ENCODE measurements around the gene IL17C.

The IL17C gene

GRCh38 chr16:88610909-88611812, 27.2 kb upstream of the IL17C start:
- no peak for TF ChIP-seq CTCF (IDR thresholded peaks at IDR 0.05)

GRCh38 chr16:88613293-88613692, 25.1 kb upstream of the IL17C start:
- no peak for TF ChIP-seq CTCF (IDR thresholded peaks at IDR 0.05)

DNA sequence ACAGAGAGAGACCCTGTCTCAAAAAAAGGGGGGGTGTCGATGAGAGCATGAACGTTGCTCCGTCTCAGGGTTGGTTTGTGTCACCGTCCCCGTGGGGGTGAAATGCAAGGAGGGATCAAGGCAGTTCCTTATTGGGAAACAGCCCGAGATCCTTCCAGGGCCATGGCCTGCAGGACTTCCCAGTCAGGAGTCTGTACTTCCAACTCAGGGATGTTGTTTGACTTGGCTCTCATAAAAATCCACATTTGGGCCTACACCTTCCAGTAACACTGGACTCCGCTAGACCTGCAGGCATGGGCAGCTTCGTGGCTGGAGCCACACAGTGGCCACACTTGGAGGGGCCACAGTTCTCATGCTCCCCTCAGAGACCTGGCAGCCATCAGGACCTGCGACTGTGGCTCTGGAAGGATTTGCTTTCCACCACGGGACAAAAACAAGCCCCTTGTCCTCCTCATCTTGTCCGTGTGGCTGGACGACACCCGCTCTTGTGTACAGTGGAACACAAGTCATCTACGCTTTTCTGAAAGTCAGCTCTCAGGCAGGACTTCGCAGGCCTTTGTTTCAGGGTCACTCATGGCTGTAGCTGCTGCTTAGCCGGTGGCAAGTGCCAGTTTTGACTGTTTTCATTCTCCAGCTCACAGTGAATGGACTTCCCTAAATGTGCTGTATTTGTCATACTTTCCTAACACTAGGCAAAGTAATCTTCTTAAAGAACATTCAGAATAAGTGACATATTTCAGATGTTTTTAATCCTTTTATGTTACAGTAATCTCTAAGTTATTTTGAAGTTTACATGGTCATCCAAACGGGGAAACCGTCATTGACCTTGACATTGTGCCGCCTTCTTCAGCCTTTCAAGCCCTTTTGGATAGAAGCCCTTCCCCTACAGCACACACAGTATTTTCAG, 24.2 kb upstream of the IL17C start:
- TF ChIP-seq CTCF (IDR thresholded peaks at IDR 0.05) = no peak

DNA sequence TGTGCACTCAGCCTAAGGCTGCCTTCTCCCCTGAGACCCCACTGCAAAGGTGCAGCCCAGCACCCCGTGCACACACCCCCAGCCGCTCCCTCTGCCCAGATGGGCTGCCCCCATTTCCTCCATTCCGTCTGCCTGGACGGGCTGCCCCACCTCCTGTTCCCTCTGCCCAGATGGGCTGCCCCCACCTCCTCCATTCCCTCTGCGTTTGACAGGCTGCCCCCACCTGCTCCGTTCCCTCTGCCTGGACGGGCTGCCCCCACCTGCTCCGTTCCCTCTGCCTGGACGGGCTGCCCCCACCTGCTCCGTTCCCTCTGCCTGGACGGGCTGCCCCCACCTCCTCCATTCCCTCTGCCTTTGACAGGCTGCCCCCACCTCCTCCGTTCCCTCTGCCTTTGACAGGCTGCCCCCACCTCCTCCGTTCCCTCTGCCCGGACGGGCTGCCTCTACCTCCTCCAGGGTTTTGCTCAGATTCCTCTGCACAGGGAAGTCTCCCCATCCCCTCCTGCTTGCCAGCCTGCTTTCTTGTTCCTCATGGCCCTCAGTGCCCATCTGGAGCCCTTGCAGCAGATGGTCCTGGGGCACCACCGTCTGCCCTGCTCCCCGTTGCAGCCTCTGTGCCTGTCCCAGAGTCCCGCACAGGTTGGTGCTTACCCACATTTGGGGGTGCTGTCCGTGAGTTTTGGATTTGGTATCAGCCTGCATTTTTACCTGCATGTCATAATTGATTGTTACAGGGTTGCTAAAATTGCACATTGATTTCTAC, 23.4 kb upstream of the IL17C start:
- no peak for TF ChIP-seq CTCF (IDR thresholded peaks at IDR 0.05)

DNA sequence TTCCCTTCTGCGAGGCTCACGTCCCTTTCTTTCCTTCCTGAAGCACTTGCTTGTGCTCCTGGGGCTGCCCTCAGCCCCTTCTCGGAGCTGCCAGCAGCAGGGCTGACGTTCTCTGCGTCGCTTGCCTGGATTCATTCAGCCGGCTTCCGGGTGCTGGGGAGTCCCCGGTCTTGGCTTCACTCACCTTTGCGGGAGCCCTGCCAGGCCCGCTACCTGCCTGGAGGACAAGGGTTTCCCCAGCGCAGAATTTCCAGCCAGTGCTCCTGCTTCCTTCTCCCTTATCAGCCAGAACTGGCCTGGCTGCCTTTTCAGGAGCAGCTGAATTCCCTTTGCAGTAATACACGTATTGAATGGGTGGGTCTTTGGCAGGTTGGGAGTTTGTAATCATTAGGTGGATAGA, 22.1 kb upstream of the IL17C start:
- TF ChIP-seq CTCF (IDR thresholded peaks at IDR 0.05) = no peak

DNA sequence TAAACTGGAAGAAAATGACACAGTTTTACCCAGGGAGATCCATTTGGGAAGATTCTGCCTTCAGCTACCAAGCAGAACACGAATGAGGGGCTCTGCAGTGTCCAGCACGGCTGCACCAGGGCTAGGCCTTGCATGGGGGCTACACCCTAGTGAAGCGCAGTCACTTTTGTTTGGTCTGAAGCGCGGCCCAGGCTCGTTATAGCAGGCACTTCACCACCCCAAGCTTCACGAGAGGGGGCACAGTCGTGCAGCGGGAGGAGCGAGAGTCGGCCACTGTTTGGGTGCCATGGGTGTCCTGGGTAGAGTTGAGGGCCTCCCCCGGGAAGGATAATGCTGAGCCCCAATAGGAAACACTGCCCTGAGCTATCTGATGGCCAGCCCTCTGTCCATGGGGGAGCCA, 21.6 kb upstream of the IL17C start:
- TF ChIP-seq CTCF (IDR thresholded peaks at IDR 0.05) = no peak
